EH (cell line): ENCODE results near the gene PTBP2.

ENCODE experiments used
- DNase-seq: peaks from one replicate; pipeline ENCODE4 v3.0.0-alpha.2; 2015; ENCODE audit warnings: low read depth

PTBP2 gene, protein sequence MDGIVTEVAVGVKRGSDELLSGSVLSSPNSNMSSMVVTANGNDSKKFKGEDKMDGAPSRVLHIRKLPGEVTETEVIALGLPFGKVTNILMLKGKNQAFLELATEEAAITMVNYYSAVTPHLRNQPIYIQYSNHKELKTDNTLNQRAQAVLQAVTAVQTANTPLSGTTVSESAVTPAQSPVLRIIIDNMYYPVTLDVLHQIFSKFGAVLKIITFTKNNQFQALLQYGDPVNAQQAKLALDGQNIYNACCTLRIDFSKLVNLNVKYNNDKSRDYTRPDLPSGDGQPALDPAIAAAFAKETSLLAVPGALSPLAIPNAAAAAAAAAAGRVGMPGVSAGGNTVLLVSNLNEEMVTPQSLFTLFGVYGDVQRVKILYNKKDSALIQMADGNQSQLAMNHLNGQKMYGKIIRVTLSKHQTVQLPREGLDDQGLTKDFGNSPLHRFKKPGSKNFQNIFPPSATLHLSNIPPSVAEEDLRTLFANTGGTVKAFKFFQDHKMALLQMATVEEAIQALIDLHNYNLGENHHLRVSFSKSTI

DNA sequence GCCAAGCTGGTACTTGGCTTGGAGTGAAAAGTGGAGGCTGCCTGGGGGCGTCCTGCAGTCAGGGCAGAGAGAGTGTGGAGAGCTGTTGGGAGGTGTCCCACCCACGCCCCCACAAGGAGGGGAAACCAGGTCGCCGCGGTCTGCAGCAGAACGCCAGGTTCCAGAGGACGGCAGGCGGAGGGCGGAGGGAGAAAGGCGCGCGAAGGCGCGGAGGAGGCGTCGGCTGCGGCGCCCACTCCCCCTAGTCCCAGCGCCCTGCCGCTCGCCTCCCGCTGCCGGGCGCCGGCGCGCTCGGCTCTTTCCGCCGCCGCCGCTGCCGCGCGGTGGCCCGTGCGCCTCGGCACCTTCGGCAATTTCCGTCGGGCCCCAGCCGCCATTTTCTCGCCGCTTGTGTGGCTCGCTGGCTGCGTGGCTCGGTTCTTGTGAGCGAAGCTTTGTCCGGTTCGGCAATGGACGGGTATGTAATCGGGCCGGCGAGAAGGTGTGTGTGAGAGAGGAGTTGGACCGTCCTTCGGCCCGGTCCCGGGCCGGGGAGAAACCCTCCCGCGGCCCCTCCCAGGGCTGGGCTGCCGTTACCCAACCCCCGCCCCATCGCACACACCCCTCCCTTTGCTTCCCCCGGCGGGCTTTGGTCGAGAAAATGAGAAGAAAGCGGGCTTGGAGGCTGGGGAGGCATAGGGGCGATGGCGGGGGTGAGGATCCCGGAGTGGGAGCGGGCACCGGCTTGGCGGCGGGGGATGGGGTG lies at the start of gene PTBP2:
PTBP2 (plus strand) TSS at position 369 of the 745 bp plus-strand sequence; CDS start at position 450, 81 bp downstream.
- DNase-seq, result peak; percentile 80

DNA sequence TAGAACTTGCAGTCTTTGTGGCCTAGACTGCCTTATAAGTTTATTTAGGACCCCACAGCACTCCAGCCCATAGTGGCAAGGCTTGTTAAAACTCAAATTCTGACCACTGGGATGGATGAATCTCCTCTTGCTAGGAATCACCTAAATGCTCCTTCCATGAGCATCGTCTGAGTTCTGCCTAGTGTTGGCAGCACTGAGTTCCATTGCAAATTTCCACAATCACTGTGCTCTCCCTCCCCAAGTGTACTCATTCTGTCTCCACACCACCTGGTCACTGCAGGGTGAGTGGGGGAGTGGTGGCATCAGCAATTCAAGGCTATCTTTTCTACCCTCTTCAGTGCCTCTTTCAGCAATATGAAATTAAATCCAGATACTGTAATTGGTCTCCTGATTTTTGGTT lies 46.7 kb upstream of the PTBP2 start:
- no peak for DNase-seq

DNA sequence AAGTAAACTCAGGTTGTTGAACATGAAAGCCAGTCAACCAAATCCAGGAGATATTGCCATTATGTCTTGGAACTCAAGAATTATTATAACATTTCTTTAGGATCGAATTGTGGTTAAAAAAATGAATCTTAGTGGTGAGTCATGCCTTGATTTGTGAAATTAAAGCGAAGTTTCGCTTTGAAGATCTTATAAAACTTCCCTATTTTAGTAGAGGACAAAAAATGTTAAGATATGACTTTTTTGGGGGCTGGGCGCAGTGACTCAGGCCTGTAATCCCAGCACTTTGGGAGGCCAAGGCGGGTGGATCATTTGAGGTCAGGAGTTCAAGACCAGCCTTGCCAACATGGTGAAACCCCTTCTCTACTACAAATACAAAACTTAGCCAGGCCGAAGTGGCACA lies 39.5 kb upstream of the PTBP2 start:
- no peak for DNase-seq

DNA sequence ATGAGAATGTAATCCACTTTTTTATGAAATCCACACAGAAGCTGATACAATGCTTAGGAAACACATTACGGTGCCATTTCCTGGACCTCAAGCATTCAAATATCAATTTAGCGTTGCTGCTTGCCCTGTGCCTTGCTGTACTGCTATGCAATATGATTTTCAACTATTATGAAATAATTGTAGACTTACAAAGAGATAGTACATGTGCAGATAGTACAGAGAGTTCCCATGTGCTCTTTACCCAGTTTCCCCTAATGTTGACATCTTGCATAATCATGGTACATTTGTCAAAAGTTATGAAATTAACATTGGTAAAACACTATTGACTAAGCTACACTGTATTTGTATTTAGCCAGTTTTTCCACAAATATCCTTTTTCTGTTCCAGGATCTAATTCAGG lies 37.7 kb upstream of the PTBP2 start:
- DNase-seq, result no peak

DNA sequence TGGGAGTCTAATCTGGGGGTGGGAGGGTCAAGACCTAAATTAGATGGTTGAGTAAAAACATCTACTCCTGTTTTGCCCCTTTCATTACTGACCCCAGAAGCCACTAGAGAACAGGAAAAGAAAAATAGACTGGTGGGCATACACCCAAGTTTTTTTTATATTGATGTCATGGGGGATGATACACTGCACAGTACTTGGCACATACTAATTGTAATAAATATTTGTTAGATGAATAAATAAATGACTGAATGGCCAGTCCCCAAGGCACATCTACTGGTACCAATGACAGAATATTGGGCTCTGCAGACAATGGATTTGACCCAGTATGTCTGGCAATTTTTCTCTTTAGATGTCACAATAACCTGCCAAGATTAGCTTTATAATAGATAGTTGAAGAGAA lies 36.8 kb upstream of the PTBP2 start:
- DNase-seq, result no peak

DNA sequence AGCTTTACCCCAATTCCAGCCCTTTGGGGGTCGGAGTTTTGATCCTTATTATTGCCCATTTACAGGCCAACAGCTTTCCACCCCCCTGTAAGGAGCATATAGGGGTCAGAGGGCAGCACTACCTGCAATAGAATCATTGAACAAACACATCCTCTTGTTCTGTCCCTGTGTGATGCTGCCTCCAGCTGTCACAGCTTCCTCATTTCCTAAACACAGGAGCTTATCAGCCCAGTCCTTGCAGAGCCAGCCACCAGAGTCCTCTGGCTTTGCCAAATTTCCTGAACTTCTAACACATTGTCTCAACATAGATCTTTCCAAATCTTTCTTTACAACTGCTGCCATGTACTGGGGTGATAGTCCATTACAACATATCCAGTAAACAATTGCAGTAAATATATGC lies 32.8 kb upstream of the PTBP2 start:
- no peak for DNase-seq

DNA sequence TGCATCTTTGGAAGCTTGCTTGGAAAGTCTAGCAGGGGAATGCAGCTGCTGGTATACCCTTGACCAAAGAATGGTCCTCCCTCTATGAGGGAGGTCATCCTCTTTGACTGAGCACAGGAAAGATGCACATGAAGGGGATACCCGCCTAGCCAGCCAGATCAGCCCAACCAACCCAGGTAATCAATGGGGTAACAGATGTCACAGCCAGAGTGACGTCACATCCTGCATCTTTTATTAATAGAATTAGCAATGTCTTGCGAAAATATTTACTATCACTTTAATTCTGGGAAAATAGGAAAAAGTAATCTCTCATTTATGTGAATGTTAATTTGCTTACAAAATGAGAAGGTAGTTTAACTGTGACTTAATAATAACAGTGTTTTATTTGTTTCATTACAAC lies 25.6 kb upstream of the PTBP2 start:
- no peak for DNase-seq

DNA sequence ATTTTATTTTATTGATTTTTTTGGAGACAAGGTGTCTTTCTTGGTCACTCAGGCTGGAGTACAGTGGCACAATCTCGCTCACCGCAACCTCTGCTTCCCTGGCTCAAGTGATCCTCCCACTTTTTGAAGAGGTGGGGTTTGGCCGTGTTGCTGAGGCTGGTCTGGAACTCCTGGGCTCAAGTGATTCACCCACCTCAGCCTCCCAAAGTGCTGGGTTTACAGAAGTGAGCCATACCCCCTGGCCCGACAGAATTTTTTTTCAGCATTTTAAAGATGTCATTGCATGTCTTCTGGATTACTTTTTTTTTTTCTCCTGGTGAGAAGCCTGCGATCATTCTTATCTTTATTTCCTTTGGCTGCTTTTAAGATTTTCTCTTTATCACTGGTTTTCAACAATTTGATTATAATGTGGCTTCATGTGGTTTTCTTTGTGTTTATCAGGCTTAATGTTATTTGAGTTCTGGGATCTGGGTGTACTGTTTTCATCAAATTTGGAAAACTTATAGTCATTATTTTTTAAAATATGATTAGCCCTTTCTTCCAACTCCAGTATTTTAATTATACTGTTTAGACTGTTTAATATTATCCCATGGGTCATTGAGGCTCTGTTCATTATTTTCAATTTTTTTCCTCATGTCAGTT lies 23.1 kb upstream of the PTBP2 start:
- DNase-seq, result no peak

DNA sequence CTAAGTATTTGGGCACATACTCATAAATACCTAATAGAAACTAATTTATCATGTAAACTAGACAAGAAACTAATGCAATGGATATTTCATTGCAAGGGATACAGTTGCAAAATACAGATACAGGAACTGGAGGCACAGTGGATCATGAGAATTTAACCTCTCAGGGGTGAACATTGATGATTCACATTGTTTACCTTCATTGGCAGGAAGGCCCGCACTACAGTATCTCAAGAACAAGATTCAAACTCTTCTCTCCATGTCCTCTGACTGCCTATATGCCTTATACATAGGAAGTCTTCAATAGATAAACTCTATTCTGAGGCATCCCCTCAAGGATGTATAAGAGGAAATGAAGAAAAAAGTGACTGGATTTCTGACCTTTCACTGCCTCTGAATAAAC lies 18.4 kb upstream of the PTBP2 start:
- DNase-seq, result no peak

DNA sequence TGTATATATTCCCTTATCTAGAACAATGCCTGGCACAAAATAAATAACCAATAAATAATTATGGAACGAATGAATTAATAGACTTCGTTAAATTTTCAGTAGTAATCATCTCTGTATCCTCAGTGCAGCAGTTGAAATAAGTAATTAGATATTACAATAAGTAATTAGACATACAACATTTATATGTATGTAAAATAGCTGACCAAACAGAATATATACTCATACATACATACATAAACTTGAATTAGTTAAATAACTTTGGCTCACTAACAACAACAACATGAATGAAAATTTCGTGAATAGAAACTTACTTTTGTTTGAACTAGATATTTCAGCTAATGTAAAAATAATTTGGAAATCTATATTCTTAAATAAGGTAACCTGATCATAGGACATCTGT lies 14.6 kb upstream of the PTBP2 start:
- DNase-seq, result no peak

DNA sequence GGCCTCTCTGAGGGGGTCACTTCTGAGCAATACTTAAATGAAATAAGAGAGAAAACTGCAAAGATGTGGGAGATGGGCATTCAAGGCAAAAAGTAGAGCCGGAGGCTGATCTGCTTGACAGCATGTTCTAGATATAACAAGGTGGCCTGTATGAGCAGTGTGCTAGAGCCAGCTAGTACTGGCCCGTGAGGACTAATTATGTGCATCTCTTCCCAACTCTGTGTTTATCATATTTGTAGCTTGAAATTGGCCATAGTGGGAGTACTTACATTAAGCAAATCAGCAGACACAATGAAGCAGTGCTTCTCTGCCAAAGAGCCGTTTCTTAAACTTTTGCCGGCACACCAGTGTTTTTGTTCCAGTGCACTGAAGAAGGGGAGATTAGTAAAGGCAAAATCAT lies 13.1 kb upstream of the PTBP2 start:
- DNase-seq, result no peak

DNA sequence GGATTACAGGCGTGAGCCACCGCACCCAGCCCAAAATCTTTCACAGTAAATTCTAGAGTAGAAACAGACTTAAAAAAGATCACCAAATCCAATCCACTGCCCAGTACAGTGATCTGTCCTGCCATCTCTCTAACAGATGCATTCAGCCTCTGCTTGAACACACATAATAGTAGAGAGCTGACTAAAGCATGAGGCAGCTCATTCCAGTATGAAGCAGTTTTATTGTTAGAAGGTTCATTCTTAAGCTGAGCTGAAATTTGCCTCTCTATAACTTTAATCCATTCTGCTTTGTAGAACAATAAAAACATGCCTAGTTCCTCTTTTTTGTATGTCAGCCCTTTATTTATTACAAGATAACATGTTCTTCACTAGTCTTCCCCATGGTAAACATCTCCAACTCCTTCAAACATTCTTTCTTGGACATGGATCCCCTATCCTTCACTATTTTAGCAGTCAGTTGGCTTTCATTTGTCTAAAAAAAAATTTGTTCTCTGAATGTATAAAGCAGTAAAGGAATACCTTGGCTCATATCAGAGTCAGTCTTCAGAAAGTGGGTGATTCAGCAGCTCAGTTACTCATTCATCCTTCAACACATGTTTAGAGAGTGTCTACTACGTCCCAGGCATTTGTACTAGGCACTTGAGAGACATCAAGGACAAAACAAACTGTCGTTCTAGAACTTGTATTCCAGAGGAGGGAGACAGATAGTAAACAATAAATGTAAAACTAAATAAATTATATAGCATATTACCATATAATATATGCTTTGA lies 10.7 kb upstream of the PTBP2 start:
- DNase-seq, result no peak

DNA sequence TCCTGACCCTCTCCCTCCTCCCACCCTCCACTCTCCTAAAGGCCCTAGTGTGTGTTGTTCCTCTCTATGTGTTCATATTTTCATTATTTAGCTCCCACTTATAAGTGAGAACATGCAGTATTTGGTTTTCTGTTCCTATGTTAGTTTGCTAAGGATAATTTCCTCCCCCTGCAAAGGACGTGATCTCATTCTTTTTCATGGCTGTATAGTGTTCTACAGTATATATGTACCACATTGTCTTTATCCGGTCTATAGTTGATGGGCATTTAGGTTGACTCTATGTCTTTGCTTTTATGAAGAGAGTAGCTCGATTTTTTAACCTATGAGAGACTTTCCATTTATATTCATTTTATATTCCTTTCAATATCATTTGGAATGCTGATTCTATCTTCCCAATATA lies 7.9 kb upstream of the PTBP2 start:
- DNase-seq, result no peak

DNA sequence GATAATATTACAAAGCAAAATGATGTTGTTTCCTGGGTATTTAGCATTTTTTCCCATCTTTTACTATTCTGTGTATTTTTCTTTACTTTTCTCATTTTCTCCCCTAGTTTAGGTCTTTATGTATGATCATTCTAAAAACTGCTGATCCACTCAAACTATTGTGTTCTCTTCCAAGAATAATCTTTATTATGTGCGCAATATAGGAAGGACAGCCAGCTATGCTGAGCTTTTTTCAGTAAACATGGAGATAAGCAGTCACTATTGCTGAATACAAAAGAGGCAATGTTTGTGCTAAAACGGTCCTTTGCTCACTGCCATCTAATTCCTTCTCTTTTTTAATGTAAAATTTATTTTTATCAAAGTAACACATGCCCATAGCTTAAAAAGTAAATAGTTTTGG lies 6.7 kb upstream of the PTBP2 start:
- DNase-seq, result no peak

DNA sequence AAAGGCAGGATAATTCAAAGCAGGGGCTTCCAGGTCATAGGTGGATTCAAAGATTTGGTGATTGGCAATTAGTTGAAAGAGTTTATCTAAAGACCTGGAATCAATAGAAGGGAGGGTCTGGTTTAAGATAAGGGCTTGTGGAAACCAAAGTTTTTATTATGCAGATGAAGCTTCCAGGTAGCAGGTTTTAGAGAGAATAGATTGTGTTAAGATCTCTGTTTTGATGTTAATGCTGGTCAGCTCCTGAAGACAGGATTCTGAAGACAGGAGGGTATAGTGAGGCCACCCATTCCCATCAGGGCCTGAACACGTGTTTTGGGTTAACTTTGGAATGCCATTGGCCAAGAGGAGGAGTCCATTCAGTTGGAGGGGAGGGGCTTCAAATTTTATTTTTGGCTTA lies 6.1 kb upstream of the PTBP2 start:
- DNase-seq, result no peak

DNA sequence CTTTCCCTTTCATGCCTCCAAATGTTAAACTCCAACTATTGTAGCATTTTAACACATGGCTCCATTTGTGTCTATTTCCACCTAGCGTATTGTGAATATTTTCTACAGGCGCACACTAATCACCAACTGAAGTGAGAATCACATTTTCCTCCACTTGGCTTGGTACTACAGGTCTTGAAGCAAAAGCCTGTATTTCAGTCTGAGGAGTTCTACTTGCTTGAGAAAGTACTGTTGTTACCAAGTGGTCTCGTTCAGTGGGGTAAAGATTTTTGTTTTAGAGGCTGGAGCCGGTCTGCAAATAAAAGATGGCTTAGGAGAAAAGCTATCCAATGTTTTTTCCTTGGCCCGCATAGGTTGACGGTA lies 550 bp upstream of the PTBP2 start:
- DNase-seq, result no peak

DNA sequence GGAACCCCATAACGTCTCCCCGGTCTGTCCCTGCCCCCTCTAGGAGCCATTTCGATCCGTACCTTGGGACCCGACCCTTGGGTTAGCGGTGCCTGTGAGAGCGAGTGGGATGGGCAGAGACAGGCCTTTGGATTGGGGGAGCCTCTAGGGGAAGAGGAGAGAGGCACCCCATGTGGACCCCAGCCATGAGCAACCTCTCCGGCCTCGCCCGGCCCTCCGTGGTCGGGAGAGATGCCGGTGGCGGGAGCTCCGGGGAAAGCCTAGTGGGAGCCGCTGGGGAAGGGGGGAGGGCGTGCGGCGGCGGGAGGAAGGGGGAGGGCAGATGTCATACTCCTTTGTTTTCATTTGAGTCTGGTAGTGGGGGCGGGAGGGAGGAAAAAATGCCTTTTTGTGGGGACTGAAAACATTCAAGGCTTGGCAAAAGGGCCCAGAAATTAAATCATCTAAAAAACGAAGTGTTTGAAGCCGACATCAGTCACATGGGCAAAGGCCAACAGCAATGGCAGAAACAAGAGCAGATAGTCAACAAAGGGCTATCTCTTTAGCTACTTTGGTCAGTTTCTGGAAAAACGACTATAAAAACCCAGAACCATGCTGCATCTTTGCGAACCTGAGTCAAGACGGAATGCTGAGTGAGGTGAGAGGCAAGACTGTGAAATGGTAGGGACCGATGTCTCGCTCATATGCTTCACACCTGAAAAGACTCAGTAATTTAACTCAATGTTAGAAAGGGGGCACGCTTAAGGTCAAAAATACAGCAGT lies 758 bp downstream of the PTBP2 start:
- DNase-seq, result peak; percentile 70

DNA sequence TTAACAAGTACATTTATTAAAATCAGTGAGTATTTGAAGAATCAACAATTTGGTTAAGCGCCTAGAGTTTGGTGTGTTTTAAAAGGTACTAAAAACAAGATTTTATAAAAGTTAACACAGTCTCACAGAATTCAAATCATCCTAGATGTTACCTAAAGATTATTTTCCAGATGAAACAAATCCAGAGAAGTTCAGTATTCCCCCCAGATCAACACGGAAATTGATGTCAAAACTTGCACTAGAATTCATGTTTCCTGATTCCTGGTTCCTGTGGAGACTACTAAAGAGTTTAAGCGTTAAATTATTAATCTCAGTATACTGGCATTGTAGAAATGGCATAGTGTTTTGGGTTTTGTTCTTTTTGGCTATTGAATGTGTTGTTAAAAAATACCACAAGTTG lies 1.4 kb downstream of the PTBP2 start:
- DNase-seq, result no peak

DNA sequence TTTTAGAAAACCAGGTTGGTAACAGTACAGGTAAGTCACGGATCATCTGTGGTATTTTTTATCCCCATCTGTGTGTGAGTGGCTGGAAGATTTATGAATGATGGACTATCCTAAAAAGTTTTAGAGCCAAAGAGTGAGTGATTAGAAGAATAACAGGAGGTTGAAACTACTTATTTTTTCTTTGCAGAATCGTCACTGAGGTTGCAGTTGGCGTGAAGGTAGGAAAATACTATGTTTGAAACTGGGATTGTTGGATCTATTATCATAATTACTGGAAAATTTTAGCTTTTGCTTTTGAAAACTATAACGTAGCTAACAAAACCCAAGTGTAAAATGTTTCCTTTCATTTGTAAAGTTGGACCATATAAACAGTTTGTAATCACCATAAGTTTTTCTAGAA lies 1.8 kb downstream of the PTBP2 start:
- no peak for DNase-seq

DNA sequence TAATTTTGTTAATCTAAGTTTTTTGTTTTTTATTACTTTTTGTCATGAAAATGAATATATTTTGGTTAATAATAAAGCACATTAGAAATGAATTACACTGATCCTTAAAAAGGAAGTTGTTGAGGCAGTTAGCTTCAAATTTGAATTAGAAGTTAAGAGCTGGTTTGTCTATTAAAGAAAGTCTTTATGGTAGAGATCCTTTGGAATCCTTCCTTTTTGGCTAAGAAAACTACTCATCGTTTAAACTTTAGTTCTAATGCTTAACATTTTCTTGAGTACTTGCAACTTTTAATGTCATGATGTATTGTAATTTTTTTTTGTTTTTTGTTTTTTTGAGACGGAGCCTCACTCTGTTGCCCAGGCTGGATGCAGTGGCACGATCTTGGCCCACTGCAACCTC lies 2.4 kb downstream of the PTBP2 start:
- DNase-seq, result no peak

DNA sequence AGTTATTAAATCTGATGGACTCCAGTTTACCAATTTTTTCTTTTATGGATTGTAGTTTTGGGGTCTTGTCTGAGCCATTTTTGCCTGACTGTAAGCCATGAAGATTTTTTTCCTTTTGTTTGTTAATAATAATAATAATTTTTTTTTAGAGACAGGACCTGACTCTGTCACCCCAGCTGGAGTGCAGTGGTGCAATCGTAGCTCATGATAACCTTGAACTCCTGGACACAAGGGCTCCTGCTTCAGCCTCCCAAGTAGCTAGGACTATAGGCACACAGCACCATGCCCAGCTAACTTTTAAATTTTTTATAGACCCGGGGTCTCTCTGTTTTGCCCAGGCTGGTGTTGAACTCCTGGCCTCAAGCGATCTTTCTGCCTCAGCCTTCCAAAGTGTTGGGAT lies 6.3 kb downstream of the PTBP2 start:
- no peak for DNase-seq
